HG03280 (cell line): ENCODE measurements around the gene MYL6.

Experiments
- ATAC-seq: cut with Tn5 transposase; IDR thresholded peaks from one replicate; pipeline ENCODE4 v1.9.1; 2021; ENCODE audit warnings: mild to moderate bottlenecking, moderate library complexity; ENCODE audit not compliant: unreplicated experiment

MYL6 gene

GRCh38 chr12:56129206-56129941 lies 28.8 kb upstream of the MYL6 start:
- ATAC-seq, result no peak

GRCh38 chr12:56129942-56130495 lies 28.1 kb upstream of the MYL6 start:
- ATAC-seq, result no peak

- ATAC-seq, result no peak
Measured at GRCh38 chr12:56130876-56131275, 27.3 kb upstream of the MYL6 start.

- ATAC-seq, result no peak
Measured at GRCh38 chr12:56134897-56135296, 23.3 kb upstream of the MYL6 start.

- no peak for ATAC-seq
Measured at GRCh38 chr12:56137853-56138571, 20.1 kb upstream of the MYL6 start.

GRCh38 chr12:56141946-56142784 lies 16.0 kb upstream of the MYL6 start:
- no peak for ATAC-seq

- ATAC-seq, result no peak
Measured at GRCh38 chr12:56143217-56143616, 14.9 kb upstream of the MYL6 start.

GRCh38 chr12:56143870-56144269 lies 14.3 kb upstream of the MYL6 start:
- no peak for ATAC-seq

GRCh38 chr12:56145217-56145616 lies 12.9 kb upstream of the MYL6 start:
- no peak for ATAC-seq

GRCh38 chr12:56146492-56147460 lies 11.4 kb upstream of the MYL6 start:
- ATAC-seq, result no peak

- no peak for ATAC-seq
Measured at GRCh38 chr12:56150563-56150962, 7.6 kb upstream of the MYL6 start.

GRCh38 chr12:56151672-56152131 lies 6.5 kb upstream of the MYL6 start:
- ATAC-seq, result peak; percentile 60

GRCh38 chr12:56152132-56152755 lies 5.9 kb upstream of the MYL6 start, which contains the start of gene MYL6B:
MYL6B (plus strand) TSS chr12:56152587; CDS start chr12:56153919, 1,332 bp downstream.
- peak; percentile 91 for ATAC-seq

- ATAC-seq, result no peak
Measured at GRCh38 chr12:56152756-56153677, 5.1 kb upstream of the MYL6 start.

GRCh38 chr12:56153678-56154065 lies 4.5 kb upstream of the MYL6 start:
- ATAC-seq, result no peak

GRCh38 chr12:56154246-56154771 lies 3.9 kb upstream of the MYL6 start:
- no peak for ATAC-seq

- no peak for ATAC-seq
Measured at GRCh38 chr12:56154818-56155217, 3.3 kb upstream of the MYL6 start.

- no peak for ATAC-seq
Measured at GRCh38 chr12:56155256-56155845, 2.8 kb upstream of the MYL6 start.
